Limb (tissue), 2 donors: ENCODE results near the gene PDGFB.
A peak's percentile ranks its signal among the peaks of the same experiment; 100 is the strongest.

Experiments used
- DNase-seq, 2 donors: peaks; one replicate each; pipeline ENCODE4 v3.0.0-alpha.2; 2016; ENCODE audit errors: extremely low spot score in 2 of 2

Gene PDGFB

DNA sequence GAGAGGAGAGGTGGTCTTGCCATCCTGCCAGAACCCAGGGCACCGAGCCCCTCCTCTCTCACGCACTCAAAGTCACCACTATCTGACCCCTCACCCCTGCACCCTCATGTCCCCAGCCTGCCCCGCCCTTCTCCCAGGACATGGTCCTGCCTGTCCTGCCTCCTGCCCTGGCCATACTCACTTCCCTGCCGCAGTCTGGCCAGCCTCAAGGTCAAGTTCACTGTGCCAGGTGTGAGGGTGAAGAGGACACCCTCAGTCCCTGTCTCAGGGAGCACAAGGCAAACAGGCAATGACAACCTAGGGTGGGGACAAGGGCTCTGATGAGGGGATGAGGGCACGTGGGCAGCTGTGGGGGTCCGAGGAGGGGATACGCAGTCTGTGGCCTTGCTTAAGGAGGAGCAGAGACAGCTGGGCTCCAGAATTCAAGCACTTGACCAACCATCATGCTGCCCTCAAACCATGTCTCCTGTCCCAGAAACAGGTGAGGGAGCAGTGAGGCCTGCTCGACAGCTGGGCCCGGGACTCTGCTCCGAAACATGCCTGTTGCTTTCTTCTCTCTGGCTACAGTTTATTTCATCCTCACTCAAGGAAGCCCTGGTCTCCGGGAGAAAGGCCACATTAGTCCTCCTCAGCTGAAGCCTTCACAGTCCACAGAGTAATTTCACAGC, 36.6 kb downstream of the PDGFB start:
- DNase-seq: no peak

DNA sequence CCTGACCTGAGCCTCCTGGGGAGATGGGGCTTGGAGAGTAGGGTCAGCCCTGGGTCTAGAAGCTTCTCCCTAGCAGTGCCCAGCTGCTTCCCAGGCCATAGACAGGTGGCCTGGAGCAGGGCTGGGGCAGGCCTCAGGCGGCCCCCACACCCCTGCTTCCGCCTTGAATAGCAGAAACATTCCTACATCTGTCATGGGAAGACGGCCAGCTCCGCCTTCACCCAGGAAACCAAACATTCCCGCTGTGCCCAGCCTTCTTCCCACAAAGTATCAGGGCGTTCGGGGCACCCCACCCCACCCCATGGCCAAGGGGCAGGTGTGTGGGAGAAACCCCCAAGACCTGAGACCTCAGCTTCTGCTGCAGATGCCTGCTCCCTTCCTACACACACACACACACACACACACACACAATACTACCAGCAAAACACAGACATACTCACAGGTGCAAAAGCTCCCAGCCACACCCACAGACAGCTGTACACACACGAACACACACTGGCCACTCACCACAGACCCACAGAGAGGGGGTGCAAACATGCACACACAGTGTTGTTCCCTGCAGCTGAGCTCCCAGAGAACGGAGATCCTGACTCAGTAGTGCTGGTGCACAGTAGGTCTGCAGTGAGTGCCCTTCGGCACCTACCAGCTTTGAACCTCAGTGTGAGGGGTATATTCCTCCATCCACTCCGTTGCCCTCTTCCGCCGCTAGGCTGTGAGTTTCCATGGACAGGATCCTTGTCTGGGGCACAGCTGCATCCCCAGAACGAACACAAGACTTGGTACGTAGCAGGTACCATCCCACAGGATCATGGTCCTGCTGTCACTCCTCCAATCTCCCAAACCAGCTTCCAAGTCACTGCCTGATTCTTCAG, 37.4 kb downstream of the PDGFB start:
- DNase-seq: no peak

DNA sequence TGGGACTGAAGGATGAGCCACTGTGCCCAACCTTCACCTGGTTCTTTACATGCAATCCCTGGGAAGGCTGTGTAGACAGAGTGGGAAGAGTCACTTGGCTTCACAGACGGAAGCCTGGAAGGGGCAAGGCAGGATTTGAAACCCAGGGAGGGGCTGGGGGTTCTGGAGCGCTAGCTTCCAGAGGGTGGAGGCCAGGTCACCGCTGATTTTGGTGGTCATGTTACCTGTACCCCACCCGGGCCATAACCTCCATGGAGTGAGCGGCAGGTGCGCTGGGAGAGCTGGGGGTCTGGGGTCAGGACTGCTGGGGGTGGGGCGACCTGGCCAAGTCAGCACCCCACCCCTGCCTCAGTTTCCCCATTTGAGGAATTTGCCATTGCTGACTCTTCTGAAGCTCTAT, 38.3 kb downstream of the PDGFB start:
- DNase-seq: no peak

DNA sequence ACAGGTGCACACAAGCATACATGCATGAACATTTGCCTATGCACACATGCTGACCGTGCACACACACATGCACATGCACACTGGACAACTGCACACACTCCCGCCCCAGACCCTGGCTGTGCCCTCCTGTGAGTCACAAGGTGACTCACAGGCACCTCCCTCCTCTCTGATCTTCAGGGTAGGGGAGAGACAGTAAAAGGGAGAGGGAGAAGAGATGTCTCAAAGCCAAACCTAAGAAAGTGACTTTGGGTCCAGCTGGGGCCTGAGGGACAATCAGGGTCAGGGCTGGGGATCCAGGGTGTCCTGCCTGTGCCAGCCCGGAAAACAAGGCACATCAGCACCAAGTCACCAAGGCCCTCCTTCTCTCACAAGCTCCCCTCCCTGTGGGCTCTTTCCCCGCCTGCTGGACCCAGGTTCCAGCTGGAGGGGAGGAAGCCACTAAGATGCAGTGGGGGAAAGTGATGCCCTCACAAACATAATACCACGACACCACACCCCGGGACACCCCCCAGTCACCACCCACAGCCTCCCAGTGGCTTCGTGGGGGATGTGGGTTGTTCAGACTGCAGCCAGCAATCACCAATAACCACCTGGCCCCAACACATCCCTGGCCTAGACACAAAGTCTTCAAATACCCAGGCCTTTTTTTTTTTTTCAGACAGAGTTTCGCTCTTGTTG, 39.3 kb downstream of the PDGFB start:
- DNase-seq: no peak

DNA sequence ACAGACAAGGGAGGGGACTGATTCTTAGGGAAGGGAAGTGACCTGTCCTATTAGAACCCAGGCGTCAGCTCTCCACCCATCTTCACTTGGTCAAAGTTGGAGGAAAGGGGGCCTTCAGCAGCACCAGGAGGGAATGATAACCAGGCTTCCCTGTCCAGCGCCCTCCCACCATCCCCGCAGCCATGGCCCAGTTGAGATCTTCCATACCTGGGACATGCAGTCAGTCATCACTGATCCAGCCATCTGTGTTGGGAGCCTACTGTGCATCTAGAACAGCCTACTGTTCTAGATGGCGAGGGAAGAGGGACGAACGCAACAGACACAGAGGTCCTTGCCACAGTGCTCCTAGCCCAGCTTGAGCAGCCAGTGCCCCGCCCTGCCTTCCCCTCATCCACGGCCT, 40.6 kb downstream of the PDGFB start:
- no peak for DNase-seq

DNA sequence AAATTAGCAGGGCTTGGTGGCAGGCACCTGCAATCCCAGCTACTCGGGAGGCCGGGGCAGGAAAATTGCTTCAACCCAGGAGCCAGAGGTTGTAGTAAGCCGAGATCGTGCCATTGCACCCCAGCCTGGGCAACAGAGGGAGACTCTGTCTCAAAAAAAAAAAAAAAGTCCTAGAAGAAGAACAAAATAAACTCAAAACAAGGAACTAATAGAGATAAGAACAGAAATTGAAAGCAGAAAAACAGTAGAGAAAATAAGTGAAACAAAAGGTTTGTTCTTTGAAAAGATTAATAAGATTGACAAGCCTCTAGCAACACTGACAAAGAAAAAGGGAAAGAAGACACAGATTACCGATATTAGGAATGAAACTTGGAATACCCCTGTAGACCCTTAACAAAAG, 47.2 kb downstream of the PDGFB start:
- no peak for DNase-seq

DNA sequence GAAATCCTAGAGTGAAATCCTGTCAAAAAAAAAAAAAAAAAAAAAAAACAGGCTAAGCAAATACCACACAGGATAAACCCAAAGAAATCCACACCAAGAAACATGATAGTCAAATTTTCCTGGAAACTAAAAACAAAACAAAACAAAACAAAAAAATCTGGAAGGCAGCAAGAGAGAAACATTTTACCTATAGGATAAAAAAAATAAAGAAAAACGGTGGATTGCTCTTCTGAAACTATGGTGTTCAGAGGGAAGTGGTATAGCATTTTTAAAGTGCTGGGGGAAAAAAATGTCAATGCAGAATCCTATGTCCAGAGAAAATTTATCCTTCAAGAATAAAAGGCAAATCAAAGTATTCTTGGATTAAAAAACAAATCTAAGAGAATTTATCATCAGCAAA, 50.7 kb downstream of the PDGFB start:
- no peak for DNase-seq

DNA sequence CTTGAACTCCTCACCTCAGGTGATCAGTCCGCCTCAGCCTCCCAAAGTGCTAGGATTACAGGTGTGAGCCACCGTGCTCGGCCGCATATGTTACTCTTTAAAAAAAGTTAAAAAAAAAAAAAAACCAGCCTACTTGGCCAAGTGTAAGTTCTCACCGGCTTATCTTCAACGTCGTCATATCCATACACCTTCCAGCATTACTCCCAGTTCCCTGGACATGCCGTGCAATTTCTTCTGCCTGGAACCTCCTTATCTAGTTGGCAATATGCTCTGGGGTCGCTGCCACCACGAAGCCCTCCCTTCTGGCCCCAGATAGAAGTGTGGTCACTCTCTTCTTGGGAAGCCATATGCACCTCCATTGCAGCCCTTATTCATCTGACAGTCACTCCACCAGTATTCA, 56.0 kb downstream of the PDGFB start:
- DNase-seq: no peak

DNA sequence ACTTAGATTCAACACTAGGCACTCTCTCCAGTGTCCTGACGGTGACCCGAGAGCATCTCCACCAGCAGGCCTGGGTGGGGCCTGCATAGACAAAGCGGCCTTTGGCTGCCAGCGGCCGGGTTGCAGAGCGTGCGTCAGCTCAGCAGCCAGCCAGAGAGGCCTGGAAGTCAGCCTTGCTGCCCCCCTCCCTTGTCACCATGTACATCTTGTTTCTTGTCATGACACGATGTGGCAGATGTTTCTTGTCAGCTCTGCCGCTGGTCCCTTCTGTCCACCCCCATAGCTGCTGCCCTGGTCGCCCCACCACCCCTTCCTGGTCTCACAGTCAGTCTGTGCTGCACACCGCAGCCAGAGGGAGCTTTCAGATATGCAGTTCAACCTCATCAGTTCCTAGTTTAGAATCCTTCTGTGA, 59.2 kb downstream of the PDGFB start:
- DNase-seq: peak in 1 of 2 donors; percentile 51

DNA sequence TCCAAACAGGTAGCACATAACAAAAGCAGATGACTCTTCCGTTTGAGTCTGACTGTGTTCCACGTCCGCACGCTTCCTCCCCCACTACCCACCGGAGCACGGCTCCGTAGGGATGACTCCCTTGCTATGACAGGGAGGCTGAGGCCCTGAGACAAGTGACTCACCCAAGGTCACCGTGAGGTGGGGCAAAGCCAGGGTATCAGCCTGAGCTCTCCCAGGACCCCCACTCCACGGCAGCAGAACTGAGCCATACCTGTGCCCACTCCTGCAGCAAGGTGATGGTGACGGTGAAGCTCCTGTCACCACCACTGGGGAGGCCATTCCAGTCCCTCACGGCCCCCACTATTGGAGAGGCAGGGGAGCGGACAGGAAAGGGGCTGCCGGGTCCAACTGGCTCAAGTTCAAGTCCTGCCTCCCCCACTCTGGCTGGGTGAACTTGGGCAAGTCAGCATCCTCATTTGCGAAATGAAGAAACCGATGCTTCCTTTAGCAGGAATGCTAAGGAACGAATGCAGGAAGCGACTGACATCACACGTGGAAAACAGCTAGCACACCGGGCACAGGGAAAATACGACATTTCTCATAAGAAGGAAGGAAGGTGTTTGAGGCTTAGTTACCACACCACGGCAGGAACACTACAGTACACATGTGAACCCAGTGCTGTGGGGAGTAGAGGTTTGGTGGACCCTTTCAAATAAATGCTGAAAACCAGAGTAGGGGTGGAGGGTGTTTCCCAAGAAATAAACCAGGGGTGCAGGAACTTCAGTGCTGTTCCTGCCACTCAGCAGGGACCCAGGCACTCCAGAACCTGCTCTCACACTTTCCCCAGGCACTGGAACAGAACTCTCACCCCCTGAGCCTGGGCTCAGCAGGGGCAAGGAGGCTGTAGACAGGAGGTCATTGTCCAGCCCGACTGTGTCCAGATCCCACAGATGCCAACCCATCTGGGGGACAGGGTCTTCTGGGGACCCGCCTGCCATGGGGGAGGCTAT, 59.9 kb downstream of the PDGFB start:
- DNase-seq: no peak

DNA sequence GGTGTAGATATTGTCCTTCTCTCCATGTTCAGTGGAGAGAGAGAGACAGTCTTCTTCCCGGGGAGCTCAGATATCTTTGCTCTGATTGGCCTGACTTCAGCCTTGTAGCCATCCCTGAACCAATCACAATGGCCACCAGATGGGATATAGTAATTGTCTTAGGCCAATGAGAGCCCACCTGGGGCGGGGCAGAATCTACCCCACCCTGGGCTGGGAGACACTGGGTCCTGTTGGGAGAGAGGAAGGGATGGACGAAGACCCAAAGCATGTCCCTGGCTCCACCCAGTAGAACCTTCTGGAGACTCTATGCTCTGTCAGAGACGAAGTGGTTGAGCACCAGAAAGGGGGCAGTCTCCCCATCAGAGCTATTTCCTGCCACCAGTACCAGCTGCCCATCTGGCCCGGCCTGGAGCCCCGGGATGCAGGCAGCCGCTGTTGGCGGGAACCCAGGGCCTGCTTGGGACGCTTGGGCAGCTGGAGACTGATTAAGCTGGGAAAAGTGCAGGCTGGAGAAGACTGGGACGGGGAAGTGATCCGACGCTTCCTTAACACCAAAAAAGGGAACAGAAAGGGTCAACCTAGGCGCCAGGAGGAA, 60.7 kb downstream of the PDGFB start:
- no peak for DNase-seq

DNA sequence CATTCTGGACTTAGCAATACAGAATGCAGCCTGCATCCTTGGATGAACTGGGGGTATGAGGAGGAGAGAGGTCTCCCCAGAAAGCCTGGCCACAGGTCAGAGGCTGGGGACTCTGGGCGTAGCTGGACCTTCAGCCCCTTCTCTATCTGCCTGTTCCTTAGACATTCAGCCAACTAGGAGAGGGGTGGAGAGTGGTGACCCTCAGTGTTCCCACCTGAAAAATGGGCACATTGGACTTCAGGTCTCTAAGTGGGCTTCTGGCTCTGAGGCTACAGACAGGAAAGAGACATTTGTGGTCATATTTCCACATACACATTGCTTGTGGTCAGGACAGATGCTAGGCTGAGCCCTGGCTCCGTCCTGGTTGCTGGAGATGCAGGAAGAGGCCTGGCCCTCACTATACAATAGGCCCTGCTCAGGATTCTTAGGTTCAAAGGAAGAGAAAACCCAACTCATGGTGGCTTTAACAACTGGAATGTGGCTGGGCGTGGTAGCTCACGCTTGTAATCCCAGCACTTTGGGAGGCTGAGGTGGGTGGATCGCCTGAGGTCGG, 62.2 kb downstream of the PDGFB start:
- no peak for DNase-seq

DNA sequence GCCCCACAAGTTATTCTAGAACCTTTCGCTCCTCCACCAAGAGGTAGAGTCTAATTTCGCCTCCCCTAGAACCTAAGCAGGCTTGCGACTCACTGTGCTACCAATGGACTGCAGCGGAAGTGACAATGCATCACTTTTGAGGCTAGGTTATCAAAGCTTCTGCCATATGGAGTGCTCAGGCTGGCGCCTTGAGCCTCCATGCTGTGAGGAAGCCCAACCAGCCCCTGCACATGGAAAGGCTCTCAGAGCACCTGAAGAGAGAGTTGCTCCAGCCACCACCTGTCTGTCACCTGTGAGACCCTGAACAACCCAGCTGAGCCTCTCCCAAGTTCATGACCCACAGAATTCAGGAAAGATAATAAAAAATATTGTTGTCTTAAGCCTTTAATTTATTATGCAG, 63.0 kb downstream of the PDGFB start:
- no peak for DNase-seq

DNA sequence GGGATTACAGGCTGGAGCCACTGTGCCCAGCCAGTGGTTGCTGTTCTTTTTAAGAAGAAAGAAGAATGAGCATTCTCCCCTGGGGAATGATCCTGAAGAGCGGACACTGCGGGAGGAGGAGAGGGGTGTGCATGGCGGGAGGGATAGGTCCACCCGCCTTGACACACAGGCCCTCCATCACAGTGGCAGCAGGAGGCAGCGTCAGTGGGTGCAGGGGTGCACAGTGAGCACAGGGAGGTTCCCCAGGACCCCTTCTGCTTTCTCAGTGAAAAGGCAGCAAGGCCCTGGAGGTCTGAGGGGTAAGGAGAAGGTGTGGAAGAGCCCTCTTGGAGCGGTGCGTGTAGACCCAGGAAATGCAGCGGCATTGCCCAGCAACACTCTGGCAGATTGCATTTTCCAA, 63.4 kb downstream of the PDGFB start:
- DNase-seq: no peak

DNA sequence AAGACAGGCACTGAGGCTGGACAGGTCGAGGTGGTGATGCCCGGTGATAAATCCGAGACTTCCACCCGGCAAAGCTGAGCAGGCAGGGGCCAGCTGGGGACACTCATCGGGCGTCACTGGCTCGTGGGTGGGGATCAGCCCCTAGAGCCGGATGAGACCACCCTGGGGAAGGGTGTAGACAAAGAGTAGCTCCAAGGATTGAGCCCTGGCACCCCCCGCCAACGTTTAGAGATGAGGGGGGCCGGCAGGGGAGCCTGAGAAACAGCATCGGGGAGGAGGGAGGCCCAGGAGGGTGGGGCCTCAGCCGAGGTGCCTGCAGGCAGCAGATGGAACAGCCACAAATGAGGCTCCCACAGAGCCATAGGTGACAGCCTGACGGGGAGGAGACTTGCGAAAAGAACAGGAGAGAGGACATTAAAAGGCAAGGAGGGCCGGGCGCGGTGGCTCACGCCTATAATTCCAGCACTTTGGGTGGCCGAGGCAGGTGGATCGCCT, 64.9 kb downstream of the PDGFB start:
- no peak for DNase-seq

DNA sequence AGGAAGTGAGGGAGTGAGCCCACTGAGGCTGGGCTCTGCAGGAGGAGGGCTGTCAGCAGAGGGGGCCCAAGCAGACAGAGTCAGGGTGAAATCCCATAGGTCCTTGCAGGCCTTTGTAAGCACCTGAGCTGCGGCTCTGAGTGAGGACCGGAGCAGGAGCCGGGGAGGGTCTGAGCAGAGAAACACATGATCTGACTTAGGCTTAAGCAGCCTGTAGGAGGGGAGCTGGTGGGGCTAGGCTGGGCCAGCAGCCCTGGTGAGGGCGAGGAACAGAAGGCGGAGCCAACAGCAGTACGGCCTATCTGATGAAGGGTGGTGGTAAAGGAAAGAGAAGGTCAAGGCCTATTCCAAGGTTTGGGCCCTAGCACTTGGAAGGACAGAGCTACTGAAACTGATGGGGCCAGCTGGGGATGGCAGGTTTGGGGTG, 65.4 kb downstream of the PDGFB start:
- no peak for DNase-seq

DNA sequence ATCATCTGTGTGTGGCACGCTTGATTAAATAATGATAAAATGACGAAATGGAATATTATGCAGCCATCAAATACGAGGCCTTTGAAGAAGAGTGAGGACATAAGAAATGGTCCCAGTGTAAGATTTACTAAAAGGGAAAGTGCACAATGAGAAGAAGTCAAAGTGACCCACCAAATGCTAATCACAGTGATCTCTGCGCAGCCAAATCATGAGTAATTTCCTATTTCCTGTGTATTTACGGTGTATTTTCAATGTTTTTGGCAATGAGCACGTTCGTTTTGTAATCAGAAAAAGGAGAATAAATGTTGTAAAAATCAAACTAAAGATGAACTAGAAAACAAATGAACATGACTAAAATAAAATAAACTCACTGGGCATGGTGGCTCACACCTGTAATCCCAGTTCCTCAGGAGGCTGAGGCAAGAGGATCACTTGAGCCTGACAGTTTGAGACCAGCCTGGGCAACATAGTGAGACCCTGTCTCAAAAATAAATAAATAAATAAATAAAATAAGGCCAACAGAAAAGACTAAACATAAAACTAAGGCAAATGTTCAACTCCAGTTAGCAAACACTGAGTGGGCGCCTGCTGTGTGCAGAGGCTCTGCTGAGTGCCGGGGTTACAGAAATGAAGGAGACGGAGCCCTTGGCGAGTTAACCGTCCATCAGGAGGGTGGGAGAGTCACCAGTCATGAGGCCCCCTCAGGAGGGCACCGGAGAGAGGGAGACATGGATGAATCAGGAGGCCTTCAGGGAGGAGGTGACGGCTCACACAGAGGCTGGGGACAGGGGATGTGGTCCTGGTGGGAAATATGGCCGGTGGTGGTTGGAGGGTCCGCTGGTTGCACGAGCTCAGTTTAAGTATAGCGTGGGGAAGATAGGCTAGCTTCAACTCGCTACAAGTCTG, 66.3 kb downstream of the PDGFB start:
- no peak for DNase-seq

DNA sequence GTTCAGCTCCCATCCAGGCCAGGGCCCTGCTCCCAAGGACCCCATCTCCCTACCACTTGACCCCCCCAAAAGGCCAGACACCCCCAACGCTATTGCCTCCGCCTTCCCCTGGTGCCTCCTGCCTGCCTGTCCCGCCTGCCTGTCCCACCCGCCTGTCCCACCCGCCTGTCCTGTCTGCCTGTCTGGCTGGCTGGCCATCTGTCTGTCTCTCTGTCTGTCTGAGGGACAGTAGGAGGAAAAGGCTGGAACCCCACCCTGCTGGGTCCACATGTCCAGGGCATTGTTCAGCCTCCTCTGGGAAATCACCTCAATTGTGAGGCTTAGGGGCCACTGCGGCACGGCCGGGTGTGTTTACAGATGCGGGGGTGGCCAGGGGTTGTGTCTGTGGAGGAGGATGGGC, 67.0 kb downstream of the PDGFB start:
- DNase-seq: no peak

DNA sequence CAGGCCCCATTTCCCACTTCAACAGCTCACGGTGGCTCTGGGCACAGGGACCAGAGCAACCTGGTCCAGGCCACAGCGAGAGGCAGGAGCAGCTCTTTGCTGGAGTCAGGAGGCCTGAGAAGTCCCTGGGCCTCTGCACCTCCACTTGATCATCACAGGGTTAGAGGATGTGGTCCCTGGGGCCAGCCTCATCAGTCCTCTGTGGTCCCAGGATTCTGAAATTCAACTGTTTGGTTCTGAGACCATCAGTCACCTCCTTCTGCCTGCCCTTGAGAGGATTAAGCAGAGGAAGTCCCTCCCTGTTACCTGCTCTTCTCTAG, 67.4 kb downstream of the PDGFB start:
- DNase-seq: no peak
